ENCODE measurements around the gene NEMF.

Gene NEMF

GRCh38 chr14:49732896-49733295 lies 119.7 kb downstream of the NEMF start:
- no peak for FAIRE-seq
